Activated naive CD4-positive, alpha-beta T cell treated with anti-CD3 and anti-CD28 coated beads, Interleukin-2, amount 50 U/mL, for 72 hours (primary cell): ENCODE data around the gene PPARG. TPM values are rescaled to one million over a fixed set of nuclear protein-coding genes. Genes with fewer than 3 reads are reported as not detected.

Experiments
- ATAC-seq, 2 donors: fragments of 150-1000 bp; cut with Tn5 transposase; 2 replicates each; pipeline ENCODE4 v1.10.0; 2021; ENCODE audit warnings: mild to moderate bottlenecking in 2 of 2, moderate library complexity in 2 of 2
- DNase-seq, 2 donors: peaks; one replicate each; pipeline ENCODE4 v3.0.0; 2021 to 2022; ENCODE audit warnings: low spot score in 2 of 2
- H3K27ac Mint-ChIP-seq, 2 donors: one replicate each; pipeline ENCODE4 v1.8.0; 2022; ENCODE audit warnings: mild to moderate bottlenecking in 2 of 2, mixed read lengths in 2 of 2
- H3K36me3 Mint-ChIP-seq, 2 donors: one replicate each; pipeline ENCODE4 v1.8.0; 2022; ENCODE audit warnings: mixed read lengths in 2 of 2
- H3K9me3 Mint-ChIP-seq, 2 donors: one replicate each; pipeline ENCODE4 v1.8.0; 2022; ENCODE audit warnings: mixed read lengths in 2 of 2
- total RNA-seq, 2 donors: library from RNA; stranded (reverse); gene quantifications; one replicate each; pipeline ENCODE4 v1.2.3, GENCODE V29; 2022

PPARG gene
- total RNA-seq, 2 donors from 2014 or later, result 0.14 TPM; not detected in 1

GRCh38 chr3:12479919-12480427 lies 191.1 kb downstream of the PPARG start:
- Mint-ChIP-seq H3K27ac (no peak overlapping the region), H3K36me3 (peaks cover 0 to 8% of the 10 kb centered on the region in 2 donors), H3K9me3 (no peaks in the 10 kb centered on the region)
- ATAC-seq (peak; percentile 14), DNase-seq (peak in 1 of 2 donors; percentile 30)

DNA sequence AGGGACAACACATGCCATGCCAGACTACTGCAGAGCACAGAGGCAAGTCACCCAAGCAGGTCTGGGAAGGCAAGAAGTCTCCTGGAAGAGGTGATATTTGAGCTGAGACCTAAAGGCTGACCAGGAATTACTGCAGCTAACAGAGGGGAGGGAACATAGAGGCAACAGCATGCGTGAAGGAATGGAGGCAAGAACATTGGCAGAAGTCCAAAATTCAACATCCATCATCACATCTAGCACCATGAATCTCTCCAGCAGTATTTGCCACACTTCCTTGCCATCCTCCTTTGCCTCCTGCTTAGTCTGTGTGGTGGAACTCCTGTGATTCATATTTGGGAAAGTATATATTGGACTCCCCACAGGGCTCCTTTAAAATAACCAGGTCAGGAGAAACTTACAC lies 194.5 kb downstream of the PPARG start:
- no peak for DNase-seq
- Mint-ChIP-seq H3K27ac (peak overlapping the region; percentile 96), H3K9me3 (no peaks in the 10 kb centered on the region), H3K36me3 (peaks cover 8 to 10% of the 10 kb centered on the region in 2 donors)
- no peak for ATAC-seq

DNA sequence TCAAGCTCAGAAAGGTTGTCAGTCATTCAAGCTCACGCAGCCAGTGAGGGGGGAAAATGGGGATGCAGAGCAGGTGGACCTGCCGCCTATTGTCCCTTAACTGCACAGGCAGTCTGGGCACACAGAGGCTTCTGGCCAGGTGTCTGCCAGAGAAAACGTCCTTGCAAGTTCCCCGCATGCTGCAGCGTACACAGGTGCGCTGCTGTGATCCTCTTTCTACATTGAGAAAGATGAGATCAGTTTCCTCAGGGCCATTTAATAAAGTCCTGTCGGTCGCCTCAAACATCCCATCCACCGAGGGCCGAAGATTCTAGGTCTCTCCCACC lies 195.0 kb downstream of the PPARG start:
- Mint-ChIP-seq H3K27ac (peak overlapping the region; percentile 96), H3K9me3 (no peaks in the 10 kb centered on the region), H3K36me3 (peaks cover 8 to 10% of the 10 kb centered on the region in 2 donors)
- DNase-seq, result no peak
- no peak for ATAC-seq

Other genes with a start within 250 kb of the PPARG start
- gene TIMP4, start 130.2 kb upstream of the PPARG start, total RNA-seq, result not detected
- gene TSEN2, start 195.4 kb downstream of the PPARG start, total RNA-seq, result 10 to 100 TPM in 1 of 2 donors, 1 to 10 TPM in 1; 6.6 to 14.2 TPM